ENCODE measurements around the gene SASH1.

The SASH1 gene

DNA sequence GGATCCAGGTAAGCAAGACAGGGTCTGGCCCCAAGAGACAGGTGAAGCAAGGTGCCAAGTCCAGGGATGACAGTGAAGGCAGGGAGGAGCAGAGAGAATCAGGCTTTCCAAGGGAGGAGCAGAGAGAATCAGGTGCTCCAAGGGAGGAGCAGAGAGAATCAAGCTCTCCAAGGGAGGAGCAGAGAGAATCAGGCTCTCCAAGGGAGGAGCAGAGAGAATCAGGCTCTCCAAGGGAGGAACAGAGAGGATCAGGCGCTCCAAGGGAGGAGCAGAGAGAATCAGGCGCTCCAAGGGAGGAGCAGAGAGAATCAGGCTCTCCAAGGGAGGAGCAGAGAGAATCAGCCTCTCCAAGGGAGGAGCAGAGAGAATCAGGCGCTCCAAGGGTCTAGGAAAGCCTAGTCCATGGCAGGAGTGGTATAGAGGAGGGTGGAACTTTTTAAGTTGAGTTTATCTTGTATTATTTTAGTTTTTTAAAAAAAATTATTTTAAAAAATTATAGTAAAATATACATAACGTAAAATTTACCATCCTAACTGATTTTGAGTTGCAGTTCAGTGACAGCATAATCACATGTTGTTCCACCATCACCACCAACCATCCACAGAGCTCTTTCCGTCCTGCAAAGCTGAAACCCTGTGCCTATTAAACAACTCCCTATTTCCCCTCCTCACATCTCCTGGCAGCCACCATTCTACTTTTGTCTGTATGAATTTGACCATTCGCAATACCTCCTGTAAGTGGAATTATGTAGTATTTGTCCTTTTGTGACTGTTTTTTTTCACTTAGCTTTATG lies 64.1 kb downstream of the SASH1 start:
- no peak for DNase-seq

GRCh38 chr6:148407372-148407771 lies 64.7 kb downstream of the SASH1 start:
- DNase-seq, result no peak

DNA sequence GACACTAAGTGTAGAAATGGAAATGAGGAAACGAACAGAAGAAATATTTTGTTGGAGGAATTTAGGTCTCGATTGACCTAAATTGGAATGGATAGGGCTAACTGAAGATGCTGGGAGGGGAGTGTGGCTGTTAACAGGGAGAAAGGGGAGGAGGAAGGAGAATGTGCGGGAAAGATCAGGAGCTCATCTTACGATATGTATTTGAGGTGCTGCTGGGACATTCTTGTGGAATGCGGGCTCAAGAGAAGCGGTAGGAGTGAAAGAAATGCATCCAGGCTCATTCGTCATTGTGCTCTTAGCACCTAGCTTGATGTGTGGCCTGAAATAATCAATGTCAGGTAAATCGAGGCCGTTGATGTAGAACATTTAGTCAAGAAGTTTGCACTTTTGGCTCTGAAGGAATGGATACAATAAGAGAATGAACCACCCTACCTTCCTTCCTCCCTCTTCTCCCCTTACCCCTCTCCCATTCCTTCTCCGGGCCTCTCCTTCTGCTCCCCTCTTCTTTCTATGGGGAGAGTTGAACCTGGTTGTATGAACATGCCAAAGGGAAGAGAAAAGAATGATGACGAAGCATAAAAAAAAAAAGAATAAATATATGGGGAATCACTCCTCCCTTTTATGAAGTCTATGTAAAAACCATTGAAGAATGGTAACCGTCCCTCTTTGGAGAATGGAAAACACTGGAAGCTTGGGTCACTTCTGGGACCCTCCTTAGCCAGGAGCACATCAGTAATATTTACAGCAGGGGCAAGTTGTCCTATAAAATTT lies 70.9 kb downstream of the SASH1 start:
- DNase-seq, result no peak

- no peak for DNase-seq
Observed at GRCh38 chr6:148414092-148414489, 71.5 kb downstream of the SASH1 start.

DNA sequence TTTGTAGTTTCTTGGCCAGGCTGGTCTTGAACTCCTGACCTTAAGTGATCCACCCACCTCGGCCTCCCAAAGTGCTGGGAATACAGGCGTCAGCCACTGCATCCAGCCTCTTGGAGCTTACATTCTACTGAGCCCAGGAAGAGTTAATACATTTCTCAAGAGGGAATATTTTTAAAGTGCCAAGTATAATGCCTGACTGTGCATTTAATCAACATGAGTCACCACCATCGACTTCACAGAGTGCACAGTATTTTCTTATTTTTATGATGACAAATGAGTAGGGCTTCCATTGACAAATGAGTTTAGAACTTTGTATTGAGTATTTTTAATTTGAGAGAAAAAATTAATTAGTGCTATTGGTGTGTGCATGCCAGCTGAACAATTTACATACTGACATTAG lies 72.2 kb downstream of the SASH1 start:
- DNase-seq, result no peak

DNA sequence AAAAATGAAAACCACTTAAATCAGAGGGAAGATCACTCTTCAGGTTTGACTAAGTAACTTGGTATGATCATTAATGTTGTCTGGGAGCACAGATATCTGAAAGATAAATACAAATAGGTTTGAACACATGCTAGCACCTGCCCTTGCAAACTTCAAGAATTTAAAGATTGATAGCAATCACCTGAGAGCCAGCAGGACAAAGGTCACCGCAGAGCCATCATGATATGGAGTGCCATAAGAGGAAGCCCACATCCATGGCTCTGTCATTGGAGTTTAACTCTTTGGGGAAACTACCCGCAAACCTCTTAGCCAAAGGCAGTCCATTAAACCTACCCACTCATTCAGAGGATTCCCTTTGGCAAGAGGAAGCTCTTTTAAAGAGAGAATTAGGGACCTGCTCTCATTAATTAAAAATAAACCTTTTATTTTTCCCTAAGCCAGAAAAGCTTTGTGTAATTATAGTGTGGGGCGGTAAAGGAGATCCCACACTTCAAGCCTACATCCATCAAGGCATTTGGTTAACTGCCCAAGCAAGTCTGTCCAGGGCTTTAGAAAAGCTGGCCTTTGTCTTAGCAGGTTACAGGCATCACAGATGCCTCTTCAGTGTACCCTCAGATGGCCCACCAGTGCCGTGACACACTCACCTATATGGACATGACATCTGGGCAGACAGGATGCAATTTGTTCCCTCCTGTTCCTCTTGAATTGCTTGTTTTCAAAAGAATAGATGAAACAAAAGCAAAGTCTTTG lies 73.0 kb downstream of the SASH1 start:
- no peak for DNase-seq

DNA sequence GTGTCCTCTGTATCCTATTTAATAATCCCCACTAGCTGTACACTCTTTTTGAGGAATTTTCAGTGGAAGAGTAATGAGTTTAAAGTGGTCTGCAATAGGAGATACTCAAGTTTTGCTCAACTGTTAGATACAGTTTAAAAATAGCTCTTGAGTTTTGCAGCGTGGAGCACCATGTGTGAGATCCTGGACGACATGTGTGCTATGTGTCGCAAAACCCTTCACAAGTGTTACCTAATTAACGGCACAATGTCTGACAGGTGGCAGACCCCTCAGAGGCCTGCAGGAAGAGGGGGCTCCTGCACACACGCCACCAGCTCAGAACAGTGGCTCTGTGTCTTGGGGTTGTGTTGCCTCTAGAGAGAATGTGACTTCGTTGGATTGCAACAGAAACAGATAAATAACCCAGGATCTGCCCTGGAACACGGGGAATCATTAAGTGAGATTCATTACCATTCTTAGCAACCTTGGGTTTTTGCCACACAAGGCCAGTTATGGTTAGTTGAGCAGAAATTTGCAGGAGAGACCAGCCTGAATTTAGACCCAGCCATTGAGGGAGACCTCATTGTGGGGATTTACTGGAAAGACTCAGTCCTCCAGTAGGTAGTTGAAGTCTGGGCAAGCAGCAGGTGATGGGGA lies 73.8 kb downstream of the SASH1 start:
- DNase-seq, result no peak

DNA sequence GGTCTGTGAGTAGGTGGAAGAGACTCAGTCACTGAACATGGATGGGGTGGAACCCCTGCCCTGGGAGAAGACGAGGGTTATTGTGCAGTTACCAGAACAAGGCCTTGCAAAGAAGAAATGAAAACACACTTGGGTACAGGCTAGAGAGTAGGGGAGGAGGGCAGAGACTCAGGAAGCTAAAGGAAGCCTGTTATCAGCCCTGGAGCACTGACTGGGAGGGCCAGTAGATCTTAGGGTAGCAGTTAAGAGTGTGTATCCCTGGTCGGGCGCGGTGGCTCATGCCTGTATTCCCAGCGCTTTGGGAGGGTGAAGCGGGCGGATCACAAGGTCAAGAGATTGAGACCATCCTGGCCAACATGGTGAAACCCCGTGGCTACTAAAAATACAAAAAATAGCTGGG lies 74.4 kb downstream of the SASH1 start:
- no peak for DNase-seq

DNA sequence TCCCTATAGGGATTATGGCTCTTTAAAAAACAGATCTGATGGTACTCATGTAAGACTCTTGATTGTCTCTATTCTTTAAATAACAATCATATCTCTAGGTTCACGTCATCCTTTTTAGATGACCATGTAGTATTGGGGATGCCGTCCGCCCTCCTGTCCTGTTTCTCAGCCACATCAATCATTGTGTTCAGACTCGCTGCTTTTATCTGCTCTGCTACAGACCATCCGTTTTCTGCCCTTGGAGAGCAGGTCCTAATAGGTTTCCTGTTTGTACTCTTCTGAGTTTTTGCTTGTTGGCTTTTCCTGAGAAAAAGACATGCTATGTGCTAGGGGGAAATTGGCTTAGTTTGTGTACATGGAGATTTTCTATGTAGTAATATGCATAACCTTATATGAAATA lies 76.8 kb downstream of the SASH1 start:
- no peak for DNase-seq

GRCh38 chr6:148422085-148422484 lies 79.4 kb downstream of the SASH1 start:
- no peak for DNase-seq

- no peak for DNase-seq
Observed at GRCh38 chr6:148423133-148423532, 80.5 kb downstream of the SASH1 start.

DNA sequence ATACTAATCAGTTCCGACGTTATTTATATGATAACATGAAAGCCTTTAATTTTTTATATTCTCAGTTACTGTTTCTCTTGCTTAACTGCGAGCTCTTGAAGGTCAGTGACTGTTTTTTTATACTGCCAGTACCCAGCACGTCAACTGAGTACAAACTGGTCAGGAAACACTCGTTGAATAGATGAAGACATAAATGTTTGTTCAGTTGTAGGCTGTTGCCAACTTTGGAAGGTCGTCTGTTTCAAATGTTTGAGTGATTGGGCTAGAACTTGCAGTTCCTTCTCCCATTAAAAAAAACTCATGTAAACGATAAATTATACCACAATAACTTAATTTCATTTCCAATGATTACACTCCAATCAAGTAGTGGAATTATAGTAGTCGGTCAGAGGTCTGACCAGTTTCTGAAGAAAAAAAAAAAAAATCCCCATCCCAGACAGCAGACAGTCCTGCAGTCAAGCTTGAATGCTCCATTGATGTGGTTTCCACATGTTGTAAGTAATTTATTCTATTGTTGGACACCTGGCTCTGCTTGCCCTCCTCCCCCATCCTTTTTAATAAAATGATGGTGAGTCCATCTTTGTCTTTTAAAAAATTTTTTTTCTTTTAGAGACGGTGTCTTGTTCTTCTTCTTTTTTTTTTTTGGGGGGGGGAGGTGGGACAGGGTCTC lies 81.1 kb downstream of the SASH1 start:
- no peak for DNase-seq

GRCh38 chr6:148425443-148425842 lies 82.8 kb downstream of the SASH1 start:
- no peak for DNase-seq

DNA sequence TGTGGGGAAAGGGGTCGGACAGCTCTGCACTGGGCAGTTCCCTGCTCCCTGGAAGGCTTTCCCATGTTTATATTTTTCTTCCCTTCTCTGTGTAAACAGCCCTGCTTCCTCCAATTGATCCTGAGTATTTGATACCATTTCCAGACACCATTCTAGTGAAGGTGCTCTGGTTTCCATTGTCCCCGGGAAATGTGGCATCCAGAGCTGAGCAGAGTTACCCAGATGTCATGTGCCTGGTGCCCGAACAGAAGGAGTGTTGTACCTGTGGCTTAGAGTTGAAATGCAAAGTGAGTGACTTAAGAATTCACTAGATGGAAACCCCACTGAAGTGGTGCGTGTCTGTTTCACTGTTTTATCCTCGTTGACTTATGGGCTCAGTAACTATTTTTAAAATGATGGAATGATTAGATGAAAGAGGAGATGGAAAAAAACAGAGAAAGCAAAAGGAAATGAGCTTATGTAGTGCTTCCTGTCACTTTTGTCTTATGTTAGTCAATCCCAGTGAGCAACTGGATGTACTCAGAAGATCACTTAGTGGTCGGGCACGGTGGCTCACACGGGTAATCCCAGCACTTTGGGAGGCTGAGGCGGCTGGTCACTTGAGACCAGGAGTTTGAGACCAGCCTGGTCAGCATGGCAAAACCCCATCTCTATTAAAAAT lies 83.8 kb downstream of the SASH1 start:
- no peak for DNase-seq

GRCh38 chr6:148427333-148427732 lies 84.7 kb downstream of the SASH1 start:
- DNase-seq, result no peak

- no peak for DNase-seq
Observed at GRCh38 chr6:148429423-148429822, 86.8 kb downstream of the SASH1 start.

DNA sequence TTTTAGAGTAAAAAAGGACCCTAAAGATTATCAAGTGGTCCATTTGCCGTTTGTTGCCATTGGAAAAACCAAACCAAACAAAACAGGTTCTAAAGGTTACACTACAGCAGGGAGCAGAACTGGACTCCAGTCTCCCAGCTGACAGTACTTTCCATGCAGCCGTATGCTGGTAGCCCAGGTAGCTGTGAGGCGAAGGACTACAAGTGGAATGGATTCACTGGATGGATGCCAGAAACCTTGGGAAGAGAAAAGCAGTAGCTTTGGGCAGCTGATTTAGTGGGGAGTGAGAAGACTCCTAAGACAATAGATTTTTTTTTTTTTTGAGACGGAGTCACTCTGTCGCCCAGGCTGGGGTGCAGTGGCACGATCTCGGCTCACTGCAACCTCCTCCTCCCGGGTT lies 88.3 kb downstream of the SASH1 start:
- DNase-seq, result no peak

- DNase-seq, result no peak
Observed at GRCh38 chr6:148431413-148431812, 88.8 kb downstream of the SASH1 start.

GRCh38 chr6:148431840-148432239 lies 89.2 kb downstream of the SASH1 start:
- DNase-seq, result no peak

DNA sequence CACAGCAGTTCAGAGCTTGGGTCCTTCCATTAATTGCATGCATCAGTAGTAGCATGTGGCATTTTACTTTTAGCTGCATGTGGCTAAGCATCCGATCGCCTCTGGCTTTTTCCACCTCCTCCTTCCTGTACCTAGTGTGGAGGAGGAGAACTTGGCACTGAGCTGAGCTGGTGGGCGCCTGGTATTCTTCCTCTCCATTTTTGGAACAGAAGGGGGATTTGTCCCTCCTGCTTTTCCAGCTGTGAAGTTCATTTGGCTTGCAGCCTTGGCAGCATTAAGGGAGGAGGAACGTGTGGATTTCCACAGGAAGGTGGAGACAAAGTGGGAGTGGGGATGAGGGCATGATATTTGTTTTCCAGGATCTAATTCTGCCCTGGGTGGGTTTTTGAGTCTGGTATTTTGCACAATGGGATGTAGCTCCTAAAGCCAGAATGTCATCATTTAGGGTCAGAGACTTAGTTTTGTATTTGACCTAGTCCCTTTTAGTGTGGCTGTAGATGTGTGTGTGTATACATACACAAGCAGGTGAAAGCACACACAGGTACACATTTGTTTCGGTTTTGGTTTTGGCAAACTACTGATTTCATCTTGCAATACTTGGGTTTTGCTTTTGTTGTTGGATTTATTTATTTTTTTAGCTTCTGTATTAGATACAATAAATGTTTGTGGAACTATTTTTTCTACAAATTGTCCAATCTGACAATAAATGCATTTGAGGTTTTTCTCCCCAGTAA lies 90.0 kb downstream of the SASH1 start:
- DNase-seq, result no peak

DNA sequence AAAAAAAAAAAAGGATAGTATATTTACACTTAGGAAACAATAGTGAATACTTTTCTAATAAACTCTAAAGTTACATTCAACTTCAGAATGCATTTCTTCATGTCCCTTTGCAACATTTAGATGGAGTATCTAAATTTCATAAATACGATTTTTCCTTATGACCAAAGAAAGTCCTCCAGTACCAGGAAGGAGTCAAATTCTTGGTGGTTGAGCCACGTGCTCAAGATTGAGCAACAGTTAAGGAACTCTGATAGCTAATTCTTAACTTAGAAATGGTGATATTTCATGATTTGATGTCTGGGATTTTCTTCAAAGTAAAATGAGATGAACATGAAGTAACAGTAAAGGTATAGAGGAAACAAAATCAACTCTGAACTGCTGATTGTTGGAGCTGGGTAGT lies 92.7 kb downstream of the SASH1 start:
- DNase-seq, result no peak
